Ramos (cell line): ENCODE data around the gene FKBP8.
"Not testable (repeated sequence)": the region's sequence is repeated elsewhere in the genome, so short reads cannot be mapped to it uniquely, and the experiment has no call there.

ENCODE experiments used
- in situ Hi-C: fragments of 300-500 bp; cut with MboI; formaldehyde crosslinking; loops from one replicate; pipeline ENCODE4 v1.14.3; 2022; ENCODE audit warnings: low sequenced_read_pairs; ENCODE audit not compliant: unreplicated experiment

The FKBP8 gene

DNA sequence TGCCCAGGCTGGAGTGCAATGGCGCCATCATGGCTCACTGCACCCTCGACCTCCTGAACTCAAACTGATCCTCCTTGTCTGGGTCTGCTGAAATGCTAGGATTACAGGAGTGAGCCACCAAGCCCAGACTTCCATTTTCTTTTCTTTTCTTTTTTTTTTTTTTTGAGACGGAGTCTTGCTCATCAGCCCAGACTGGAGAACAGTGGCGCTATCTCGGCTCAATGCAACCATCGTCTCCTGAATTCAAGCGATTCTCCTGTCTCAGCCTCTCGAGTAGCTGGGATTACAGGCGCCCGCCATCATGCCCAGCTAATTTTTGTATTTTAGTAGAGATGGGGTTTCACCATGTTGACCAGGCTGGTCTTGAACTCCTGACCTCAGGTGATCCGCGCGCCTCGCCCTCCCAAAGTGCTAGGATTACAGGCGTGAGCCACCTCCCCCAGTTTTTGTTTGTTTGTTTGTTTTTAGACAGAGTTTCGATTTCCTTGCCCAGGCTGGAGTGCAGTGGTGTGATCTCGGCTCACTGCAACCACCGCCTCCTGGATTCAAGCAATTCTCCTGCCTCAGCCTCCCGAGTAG is 20.4 kb downstream of the FKBP8 start:
- in situ Hi-C loops = not testable (repeated sequence)

DNA sequence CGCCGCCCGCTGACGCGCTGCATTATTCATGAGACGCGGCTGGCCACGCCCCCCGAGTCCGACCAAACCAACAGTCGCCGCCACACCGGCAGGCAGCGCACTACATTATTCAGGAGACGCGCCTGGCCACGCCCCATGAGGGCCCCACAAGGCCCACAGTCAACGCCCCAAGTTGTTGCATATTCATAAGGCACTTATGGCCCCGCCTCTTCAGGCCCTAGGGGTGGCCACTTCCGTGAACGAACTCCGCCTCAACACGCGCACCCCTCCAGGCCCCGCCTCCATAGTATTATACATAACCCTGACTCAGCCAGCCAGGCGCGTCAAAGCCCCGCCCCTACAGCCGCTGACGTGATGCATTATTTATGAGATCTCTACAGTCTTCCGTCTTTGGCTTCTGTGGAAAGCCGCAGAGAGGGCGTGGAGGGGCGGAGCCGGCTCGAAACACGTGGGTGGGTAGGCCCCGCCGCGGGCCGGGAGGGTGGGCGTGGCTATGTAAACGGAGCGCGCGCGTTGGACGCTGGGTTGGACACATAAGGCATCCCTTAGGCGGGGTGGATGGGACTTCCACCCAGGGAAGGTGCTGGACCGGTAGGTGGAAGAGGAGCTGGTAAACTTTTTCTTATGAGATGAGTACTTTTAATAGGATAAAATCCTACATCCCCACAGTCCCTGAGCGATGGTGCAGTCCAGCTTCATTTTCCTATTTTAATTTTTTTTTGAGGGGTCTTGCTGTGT is 21.1 kb downstream of the FKBP8 start:
- in situ Hi-C loops = no loop called here

DNA sequence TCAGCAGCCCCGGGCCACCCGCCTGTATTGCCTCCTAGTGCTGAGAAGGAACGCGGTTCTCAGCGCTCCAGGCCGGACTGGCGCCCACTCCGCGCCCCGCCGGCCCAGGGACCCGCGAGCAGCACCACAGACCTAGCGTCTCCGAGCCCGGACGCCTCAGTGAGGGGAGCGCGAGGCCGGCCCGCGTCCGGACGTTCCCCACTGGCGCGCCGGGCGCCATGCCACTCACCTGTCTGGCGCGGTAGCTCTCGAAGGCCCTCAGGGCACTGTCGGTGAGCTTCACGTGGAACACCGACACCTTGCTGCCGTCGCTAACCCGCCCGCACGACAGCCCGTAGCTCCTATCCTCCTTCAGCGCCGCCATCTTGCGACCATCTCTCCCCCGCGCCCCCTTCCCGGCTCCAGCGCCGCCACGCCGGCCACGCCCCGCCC is 21.7 kb downstream of the FKBP8 start, which contains the start of gene ELL:
ELL (minus strand) TSS at position 379 of the 432 bp plus-strand sequence; CDS start at position 364, 15 bp downstream.
- in situ Hi-C loops = no loop called here

DNA sequence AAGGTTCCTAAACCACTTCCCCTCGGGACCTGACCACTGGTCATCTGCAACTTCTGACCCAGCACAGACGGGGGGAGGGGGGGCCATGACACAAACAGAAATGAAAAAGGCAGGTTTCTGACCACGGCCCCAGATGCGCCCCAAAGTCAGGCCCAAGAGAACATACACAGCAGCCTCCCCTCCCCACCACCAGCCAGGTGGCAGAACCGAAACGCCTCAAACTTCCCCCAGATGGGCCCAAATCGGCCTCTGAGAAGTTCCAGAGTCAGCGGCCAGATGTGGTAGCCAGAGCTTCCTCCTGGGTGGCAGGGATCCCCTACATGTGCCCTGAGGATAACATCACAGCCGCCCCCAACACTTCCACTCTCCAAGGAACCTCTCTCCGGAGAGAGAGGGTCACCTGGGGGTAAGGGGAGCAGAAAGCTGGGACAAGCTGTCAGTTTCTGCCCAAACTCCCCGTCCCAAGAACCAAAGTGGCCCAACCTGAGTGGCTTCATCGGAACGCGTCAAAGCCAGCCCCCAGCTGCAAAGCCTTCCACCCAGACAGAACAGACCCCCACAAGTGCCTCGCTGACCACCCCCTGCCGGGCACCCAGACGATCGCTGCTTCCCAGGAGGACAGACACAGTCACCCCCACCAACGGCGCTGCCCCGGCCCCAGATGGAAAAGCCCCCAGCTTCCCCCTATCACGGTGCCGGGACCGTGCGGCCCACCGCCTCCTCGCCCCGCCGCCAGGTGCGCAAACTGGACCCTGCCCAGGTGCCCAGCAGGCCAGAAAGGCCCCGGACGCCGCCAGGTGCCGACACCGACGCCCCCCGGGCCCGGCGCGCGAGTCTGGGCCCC is 22.3 kb downstream of the FKBP8 start:
- in situ Hi-C loops = no loop called here

DNA sequence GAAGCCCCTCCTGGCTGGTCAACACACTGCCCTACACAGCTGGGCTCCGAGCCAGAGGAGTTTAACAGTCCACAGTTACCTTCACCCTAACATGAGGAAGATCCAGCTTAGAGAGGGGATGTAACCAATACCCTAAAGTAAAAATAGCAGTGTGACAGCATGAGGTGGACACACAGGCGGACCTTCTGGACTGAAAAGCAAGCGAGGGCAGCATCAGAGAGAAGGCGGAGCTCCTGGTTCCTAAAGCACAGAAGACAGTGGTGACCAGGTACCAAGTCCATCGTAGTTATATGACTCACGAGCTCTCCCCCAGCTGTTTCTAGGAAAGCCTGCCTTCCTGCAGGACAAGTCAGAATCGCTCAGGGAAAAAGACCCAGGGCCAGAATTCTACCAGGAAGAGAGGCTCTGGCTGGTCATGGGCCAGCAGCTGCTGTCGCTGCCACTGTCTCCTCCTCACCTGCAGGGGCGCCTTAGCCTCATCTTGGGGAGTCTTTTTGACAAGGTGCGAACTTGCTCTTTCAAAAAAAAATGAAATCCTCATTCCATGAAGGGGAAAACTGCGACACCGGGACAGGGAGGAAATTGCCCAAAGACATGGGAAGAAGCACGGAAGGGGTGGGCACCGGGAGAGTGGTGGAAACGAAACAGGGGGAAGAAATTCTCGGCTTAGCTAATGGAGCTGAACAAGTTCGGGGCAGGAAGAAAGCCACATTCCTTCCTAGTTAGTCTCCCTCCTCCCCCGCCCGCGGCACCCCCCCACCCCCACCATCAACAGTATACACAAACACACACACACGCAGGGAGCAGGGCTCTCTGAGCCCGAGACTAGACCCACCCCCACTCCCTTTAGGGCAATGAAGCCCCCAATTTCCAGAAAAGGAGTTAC is 23.2 kb downstream of the FKBP8 start:
- in situ Hi-C loops = no loop called here

DNA sequence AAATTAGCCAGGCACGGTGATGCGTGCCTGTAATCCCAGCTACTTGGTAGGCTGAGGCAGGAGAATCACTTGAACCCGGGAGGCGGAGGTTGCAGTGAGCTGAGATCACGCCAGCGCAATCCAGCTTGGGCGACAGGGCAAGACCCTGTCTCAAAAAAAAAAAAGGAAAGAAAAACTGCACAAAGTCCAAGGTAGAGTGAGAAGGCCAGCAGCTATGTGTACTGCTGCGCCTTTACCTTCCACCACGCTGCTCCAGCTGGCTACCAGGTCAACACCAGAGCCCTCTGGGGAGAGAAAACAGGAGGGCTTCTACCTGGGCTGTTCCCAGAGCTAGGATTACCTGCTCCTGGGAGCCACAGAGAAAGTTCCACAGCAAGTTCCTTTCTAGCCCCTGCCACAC is 24.7 kb downstream of the FKBP8 start:
- in situ Hi-C loops = no loop called here

DNA sequence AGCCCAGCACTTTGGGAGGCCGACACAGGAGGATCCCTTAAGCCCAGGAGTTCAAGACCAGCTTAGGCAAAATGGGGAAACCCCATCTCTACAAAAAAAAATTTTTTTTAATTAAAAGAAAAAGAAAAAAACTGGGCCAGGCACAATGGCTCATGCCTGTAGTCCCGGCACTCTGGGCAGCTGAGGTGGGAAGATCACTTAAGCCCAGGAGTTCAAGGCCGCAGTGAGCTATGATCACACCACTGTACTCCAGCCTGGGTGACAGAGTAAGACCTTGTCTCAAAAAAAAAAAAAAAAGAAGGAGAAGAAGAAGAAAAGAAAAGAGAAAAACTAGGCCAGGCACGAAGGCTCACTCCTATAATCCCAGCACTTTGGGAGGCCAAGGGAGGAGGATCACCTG is 25.8 kb downstream of the FKBP8 start:
- in situ Hi-C loops = no loop called here

DNA sequence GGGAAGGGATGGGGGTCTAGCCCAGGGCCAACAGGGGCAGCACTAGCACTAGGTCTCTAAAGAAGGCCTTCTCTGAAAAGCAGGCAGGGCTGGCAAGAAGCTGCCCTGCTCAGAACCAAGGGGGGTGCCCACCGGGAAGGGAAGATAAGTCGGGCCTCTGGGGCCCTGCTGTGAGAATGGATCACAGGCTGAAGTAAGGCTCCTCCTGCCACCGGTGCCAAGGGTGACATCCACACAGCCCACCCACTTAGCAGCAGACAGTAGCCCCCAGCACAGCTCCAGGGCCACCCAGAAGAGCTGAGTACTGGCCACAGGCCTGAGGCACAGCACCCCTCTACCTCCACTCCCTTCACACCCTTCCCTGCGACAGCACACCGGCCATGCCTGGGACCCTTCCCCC is 27.4 kb downstream of the FKBP8 start:
- in situ Hi-C loops = no loop called here

DNA sequence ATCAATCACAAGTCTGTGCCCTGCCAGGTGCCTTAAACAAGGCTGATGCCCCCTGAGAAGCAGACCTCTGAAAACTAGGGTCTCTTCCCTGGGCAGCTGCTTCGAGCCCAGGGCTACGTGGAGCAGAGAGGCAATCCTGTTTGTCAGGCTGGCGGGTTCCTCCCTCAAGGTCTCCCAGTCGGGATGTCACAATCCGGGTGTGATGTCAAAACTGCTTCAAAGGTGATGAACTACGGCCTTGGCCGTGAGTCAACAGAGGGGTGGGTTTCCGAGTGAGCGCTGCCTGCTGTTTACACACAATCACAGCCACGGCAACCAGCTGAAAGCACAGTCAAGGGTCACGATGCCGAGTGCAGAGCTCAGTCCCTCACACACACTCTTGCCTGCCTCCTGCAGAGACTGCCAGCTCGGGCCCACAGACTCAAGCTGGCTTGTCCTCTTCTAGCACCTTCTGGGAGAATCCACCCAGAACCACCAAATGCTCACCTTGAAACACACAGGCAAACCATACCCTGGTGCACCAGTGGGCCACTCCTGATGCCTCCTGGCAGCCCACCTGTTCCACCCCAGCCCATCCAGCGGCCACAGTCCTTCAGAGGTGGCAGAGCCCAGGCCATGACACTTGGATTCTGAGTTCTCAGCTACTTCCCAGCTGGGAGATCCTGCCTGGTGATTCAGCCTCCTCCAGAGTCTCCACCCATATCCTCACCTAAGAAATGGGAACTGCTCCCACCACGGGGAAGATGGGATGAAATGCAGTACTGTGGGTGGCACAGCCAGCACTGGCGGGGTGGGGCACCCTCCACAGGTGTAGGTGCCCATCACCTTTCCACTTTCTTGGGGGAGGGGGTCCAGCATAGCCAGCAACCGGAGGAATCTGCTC is 28.3 kb downstream of the FKBP8 start:
- in situ Hi-C loops = no loop called here

DNA sequence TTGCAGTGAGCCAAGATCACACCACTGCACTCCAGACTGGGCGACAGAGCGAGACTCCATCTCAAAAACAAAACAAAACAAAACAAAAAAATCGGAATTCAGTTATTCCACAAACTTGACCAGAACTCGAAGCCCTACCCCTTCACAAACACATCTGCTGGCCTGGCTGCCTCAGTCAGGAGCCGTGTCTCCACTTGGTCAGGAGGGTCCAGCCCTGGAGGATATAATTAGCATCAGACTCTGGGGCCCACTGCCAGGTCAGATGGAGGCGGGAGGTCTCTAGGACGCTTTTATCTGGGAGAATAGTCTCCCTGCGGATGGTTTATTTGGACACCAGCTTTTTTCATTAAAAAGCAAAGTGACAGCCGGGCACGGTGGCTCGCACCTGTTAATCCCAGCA is 29.5 kb downstream of the FKBP8 start:
- in situ Hi-C loops = no loop called here

DNA sequence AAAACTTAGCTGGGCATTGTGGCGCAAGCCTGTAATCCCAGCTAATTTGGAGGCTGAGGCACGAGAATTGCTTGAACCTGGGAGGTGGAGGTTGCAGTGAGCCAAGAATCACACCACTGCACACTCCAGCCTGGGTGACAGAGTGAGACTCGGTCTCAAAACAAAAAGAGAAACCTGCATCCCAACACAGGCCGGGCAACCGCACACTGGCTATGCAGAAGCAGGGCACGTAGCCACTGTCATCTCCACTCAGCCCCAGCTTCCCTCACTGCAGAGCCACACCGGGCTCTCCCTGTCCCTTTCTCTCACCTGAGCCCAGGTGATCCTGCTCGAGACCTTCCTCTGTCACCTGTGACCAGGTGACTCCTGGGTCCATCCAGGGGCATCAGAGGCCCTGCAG is 33.2 kb downstream of the FKBP8 start:
- in situ Hi-C loops = no loop called here

DNA sequence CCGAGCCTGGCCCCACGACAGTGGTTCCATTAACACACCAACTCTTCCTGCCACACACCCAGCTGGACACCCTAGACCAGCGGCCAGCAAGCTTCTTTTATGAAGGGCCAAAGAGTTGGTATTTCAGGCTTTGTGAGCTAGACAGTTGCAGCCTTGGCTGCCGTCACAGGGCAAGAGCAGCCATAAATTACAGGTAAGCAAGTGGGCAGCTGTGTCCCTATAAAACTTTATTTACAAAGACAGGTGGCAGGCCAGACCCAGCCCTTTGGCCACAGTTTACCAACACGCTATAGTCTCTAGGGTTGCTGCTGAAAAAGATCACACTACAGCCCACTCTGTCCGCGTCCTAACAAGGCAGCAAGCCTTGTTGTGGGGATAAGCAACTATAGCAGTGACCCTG is 34.8 kb downstream of the FKBP8 start:
- in situ Hi-C loops = no loop called here

DNA sequence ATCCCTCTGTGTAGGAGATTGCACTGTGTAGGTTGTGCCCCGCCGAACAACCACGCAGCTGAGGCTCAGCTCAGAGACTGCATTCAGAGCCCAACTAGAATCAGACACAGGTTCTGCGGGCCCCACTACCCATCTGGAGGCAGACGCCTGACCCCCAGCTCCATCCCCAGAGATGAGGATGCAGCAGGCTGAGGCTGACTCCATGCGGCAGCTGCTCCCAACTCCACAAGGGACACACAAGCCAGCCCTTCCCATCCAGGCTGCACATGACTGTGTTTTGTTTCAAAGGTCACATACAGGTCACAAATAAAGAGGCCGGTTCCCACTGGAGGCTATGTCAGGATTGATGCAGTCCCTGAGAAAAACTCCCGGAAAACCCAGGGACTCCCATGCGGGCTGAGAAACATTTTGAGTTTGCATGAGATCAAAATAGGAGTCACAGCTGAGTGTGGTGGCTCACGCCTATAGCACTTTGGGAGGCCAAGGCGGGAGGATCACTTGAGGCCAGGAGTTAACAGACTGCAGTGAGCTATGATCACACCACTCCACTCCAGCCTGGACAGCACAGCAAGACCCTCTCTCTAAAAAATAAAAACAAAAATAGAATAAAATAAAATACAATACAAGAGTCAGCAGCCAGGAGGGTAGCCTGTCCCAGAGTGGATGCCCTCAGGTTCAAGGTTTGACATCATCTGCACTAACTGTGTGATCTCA is 35.5 kb downstream of the FKBP8 start:
- in situ Hi-C loops = no loop called here

DNA sequence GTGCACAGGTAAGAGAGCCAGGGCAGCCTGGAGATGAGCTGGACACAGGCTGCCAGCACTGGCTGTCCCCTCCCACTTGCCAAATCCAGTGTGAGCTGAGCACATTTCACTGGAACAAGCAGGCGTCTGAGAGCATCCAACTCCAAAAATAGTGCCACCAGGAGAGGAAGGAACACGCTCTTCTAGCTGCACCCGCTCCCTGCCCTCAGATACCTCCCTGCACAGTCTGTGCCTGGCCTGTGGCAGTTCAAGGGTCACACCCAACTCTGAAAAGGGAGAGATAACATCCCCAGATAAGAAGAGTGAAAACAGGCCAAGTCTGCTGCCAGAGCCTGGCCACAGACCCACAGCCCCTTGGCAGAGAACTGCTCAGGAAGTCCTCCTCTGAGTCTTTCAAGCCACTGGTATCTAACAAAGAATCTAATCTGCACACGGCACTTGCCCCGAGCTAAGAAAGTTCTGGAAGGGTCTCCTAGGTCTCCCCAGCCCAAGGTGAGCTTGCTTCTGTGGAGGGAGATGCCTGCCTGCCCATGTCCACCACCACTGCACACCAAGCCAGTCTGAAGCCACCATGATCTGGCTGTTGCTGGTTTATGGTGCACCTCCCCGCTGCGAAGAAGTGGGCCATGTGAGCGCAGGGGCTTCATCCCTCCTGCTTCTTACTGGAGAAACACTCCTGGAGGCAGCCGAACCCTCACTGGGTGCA is 36.2 kb downstream of the FKBP8 start:
- in situ Hi-C loops = no loop called here

DNA sequence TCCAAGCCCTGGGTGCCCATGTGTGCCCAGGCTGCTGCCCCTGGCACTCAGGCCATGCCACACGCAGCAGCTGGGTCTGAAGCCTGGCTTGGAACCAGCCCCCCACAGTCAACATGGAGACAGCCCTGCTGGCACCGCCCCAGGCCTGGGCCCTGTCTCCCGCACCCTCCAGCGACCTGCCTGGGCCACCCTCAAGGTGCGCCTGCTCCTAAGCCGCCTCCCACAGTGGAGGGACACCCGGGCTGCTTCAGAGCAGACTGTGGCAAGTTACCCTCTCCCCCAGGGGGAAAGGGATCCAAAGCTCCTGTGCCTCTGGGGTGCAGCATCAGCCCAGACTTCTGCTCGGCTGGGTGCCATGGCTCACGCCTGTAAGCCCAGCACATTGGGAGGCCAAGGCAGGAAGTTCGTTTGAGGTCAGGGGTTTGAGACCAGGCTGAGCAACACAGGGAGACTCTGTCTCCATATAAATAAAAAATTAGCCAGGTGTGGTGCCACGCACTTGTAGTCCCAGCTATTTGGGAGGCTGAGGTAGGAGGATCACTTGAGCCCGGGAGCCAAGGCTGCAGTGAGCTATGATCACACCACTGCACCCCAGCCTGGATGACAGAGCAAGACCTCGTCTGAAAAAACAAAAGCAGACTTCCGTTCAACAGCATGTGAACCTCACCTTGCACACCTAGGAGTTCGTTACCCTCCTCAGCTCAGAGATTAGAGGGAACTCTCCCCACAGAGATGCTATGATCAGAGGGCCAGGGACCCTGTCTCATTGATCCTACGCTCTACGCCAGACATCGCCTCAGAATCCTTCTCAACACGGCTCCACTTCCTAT is 37.1 kb downstream of the FKBP8 start:
- in situ Hi-C loops = no loop called here

DNA sequence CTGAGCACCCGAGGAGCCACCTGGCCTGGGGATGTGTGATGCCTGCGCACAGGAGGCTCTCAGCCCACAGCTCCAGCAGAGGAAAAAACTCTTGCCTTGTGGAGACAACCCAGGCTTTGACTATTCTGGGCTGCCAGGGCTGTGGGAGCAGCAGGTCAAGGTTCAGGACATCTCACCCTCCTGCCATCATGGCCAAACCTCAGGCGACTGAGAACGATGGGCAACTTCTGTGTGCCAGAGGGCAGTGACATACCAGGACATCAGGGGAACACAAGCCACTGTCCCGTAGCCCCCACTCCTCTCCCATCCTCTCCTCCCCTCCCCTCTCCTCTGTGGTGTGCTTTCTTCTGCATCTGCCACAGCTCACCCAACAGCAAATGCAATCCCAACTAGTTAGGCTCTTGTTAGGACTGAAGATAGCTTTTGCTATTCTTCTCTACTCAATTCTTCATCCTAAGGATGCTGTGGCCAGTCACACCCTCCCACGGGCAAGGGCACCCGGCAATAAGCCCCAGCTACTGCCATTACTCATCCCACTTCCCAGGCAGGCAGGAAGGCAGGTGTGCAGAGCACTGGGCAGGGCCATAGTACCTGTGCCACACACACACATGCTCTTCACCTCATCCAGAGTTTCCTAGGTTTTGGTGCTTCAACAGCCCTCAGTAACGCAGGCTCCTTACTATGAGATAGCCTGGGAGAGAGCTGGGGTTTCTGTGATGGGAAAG is 38.3 kb downstream of the FKBP8 start:
- in situ Hi-C loops = no loop called here
